ENCODE measurements around the gene IL20. TPM values are rescaled to one million over a fixed set of nuclear protein-coding genes. Genes with fewer than 3 reads are reported as not detected.

Gene IL20
- total RNA-seq, 1 experiment from 2014 or later, result not detected

- Mint-ChIP-seq H3K27ac (ENCODE audit: unreplicated experiment) (no peak overlapping the region), H3K4me1 (ENCODE audit: low read depth, unreplicated experiment) (no peaks in the 10 kb centered on the region), H3K9me3 (ENCODE audit: unreplicated experiment) (no peaks in the 10 kb centered on the region), H3K27me3 (ENCODE audit: insufficient read depth, unreplicated experiment) (peaks cover under 1% of the 10 kb centered on the region), H3K4me3 (ENCODE audit: unreplicated experiment) (no peak overlapping the region), H3K36me3 (ENCODE audit: insufficient read depth, unreplicated experiment) (no peaks in the 10 kb centered on the region)
- intact Hi-C loops (cut with micrococcal nuclease; ENCODE audit: unreplicated experiment), result no loop called here
- Histone ChIP-seq H3K9me3 (no peaks in the 10 kb centered on the region), H3K27me3 (replicated peaks; ENCODE audit: control insufficient read depth, insufficient read depth, low read length) (0 out of 2 replicates have a peak, but pooled peaks cover 1% of the 10 kb centered on the region), H3K36me3 (ENCODE audit: control insufficient read depth, insufficient read depth, low read length) (no peaks in the 10 kb centered on the region), H3K4me1 (peaks cover 7% of the 10 kb centered on the region), H3K4me3 (ENCODE audit: low read depth, low read length) (no peak overlapping the region)
- no peak for TF ChIP-seq CTCF (IDR thresholded peaks at IDR 0.05; ENCODE audit: insufficient read depth in 1 of 2, low read depth in 1 of 2, low read length in 1 of 2, severe bottlenecking in 1 of 2, unreplicated experiment in 1 of 2)
- ChIA-PET POLR2A (interaction anchor here (0.5 kb wide), 1 partner anchor 12 kb away, joined by 9 read pairs; no protein-coding TSS in a partner anchor), CTCF (no interaction called here)
- no TSS peak for BruUV-seq (replicated peaks)
- DNase-seq, result no peak
Measured at GRCh38 chr1:206842854-206843253, 22.6 kb upstream of the IL20 start.

GRCh38 chr1:206843626-206844025 is 21.8 kb upstream of the IL20 start:
- Histone ChIP-seq H3K4me3 (ENCODE audit: low read depth, low read length) (no peak overlapping the region), H3K36me3 (ENCODE audit: control insufficient read depth, insufficient read depth, low read length) (no peaks in the 10 kb centered on the region), H3K9me3 (no peaks in the 10 kb centered on the region), H3K4me1 (peaks cover 10% of the 10 kb centered on the region), H3K27me3 (replicated peaks; ENCODE audit: control insufficient read depth, insufficient read depth, low read length) (0 out of 2 replicates have a peak, but pooled peaks cover 1% of the 10 kb centered on the region)
- Mint-ChIP-seq H3K9me3 (ENCODE audit: unreplicated experiment) (no peaks in the 10 kb centered on the region), H3K36me3 (ENCODE audit: insufficient read depth, unreplicated experiment) (no peaks in the 10 kb centered on the region), H3K4me1 (ENCODE audit: low read depth, unreplicated experiment) (no peaks in the 10 kb centered on the region), H3K27ac (ENCODE audit: unreplicated experiment) (no peak overlapping the region), H3K27me3 (ENCODE audit: insufficient read depth, unreplicated experiment) (no peaks in the 10 kb centered on the region), H3K4me3 (ENCODE audit: unreplicated experiment) (no peak overlapping the region)
- ChIA-PET POLR2A (no interaction called here), CTCF (no interaction called here)
- no peak for DNase-seq
- no TSS peak for BruUV-seq (replicated peaks)
- no peak for TF ChIP-seq CTCF (IDR thresholded peaks at IDR 0.05; ENCODE audit: insufficient read depth in 1 of 2, low read depth in 1 of 2, low read length in 1 of 2, severe bottlenecking in 1 of 2, unreplicated experiment in 1 of 2)
- intact Hi-C loops (cut with micrococcal nuclease; ENCODE audit: unreplicated experiment), result no loop called here

- no peak for TF ChIP-seq CTCF (IDR thresholded peaks at IDR 0.05; ENCODE audit: insufficient read depth in 1 of 2, low read depth in 1 of 2, low read length in 1 of 2, severe bottlenecking in 1 of 2, unreplicated experiment in 1 of 2)
- H3K27ac Mint-ChIP-seq (ENCODE audit: unreplicated experiment), result no peak overlapping the region
- no TSS peak for BruUV-seq (replicated peaks)
- H3K4me3 ChIP-seq (ENCODE audit: low read depth, low read length), result no peak overlapping the region
- peaks cover 10% of the 10 kb centered on the region for H3K4me1 ChIP-seq
- no peaks in the 10 kb centered on the region for H3K4me1 Mint-ChIP-seq (ENCODE audit: low read depth, unreplicated experiment)
- H3K36me3 Mint-ChIP-seq (ENCODE audit: insufficient read depth, unreplicated experiment), result no peaks in the 10 kb centered on the region
- H3K36me3 ChIP-seq (ENCODE audit: control insufficient read depth, insufficient read depth, low read length), result no peaks in the 10 kb centered on the region
- no peaks in the 10 kb centered on the region for H3K27me3 ChIP-seq (replicated peaks; ENCODE audit: control insufficient read depth, insufficient read depth, low read length)
- H3K27me3 Mint-ChIP-seq (ENCODE audit: insufficient read depth, unreplicated experiment), result peaks cover 14% of the 10 kb centered on the region
- ChIA-PET CTCF (no interaction called here), POLR2A (no interaction called here)
- H3K9me3 ChIP-seq, result no peaks in the 10 kb centered on the region
- intact Hi-C loops (cut with micrococcal nuclease; ENCODE audit: unreplicated experiment), result no loop called here
- H3K4me3 Mint-ChIP-seq (ENCODE audit: unreplicated experiment), result no peak overlapping the region
- no peak for DNase-seq
- no peaks in the 10 kb centered on the region for H3K9me3 Mint-ChIP-seq (ENCODE audit: unreplicated experiment)
Measured at GRCh38 chr1:206846487-206846886, 18.9 kb upstream of the IL20 start.

All from Caco-2 (cell line).